ENCODE results near the gene PAQR9. TPM values are rescaled to one million over a fixed set of nuclear protein-coding genes. Genes with fewer than 3 reads are reported as not detected.
A peak's percentile ranks its signal among the peaks of the same experiment; 100 is the strongest.

Gene PAQR9
- total RNA-seq, 3 donors from 2014 or later = not detected

DNA sequence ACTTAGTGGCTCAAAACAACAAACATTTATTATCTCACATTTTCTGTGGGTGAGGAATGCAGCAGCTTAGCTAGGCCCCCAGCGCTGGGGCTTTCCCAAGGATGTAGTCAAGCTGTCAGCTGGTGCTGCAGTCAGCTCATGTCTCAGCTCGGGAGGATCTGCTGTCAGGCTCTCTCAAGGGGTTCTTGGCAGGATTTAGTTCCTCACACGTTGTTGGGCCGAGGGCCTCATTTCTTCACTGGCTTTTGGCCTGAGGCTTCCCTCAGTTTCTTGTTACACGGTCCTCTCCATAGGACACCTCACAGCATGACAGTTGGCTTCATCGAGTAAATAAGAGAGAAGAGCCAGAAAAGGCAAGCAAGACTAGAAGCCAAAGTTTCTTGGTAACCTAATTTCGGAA lies 24.2 kb upstream of the PAQR9 start:
- no peak for DNase-seq (ENCODE audit: low spot score in 2 of 2)
- intact Hi-C loops (cut with DNase I; ENCODE audit: low total_unique reads) = no loop called here
- no peak overlapping the region for H3K4me3 ChIP-seq
- H3K36me3 ChIP-seq = no peaks in the 10 kb centered on the region
- H3K27me3 ChIP-seq = no peaks in the 10 kb centered on the region
- no peaks in the 10 kb centered on the region for H3K9me3 ChIP-seq
- no peaks in the 10 kb centered on the region for H3K4me1 ChIP-seq
- TF ChIP-seq POLR2AphosphoS5 (IDR thresholded peaks at IDR 0.05) (no peak), POLR2A (IDR thresholded peaks at IDR 0.05) (no peak), CTCF (IDR thresholded peaks at IDR 0.05) (no peak)
- H3K27ac ChIP-seq = no peak overlapping the region

DNA sequence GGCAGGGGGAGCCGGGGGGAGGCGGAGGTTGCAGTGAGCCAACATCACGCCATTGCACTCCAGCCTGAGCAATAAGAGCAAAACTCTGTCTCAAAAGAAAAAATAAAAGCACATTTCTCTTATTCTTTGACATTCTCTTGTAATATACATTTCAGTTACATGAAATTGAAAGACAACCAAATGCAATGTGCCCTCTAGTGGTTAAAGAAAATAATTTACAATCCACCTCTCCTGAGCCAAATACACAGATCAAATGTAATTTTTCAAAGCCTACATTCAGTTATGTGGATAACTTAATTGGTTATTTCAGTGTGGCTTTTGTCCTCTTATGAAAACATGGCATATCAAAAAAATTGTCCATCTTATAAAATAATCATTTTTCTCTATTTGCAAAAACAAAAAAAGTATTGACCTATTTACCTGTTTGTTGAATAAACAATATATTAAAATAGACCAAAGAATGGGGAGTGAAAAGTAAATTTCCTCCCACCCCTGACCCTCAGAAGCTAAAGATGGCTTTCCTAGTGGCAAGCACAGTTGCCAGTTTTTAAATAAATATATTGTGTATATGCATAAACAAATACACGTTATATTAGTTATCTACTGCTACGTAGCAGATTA lies 23.7 kb upstream of the PAQR9 start:
- Histone ChIP-seq H3K27ac (no peak overlapping the region), H3K27me3 (no peaks in the 10 kb centered on the region), H3K4me3 (no peak overlapping the region), H3K9me3 (no peaks in the 10 kb centered on the region), H3K4me1 (no peaks in the 10 kb centered on the region), H3K36me3 (no peaks in the 10 kb centered on the region)
- no peak for DNase-seq (ENCODE audit: low spot score in 2 of 2)
- TF ChIP-seq POLR2AphosphoS5 (IDR thresholded peaks at IDR 0.05) (no peak), CTCF (IDR thresholded peaks at IDR 0.05) (peak; percentile 38 to 74 (median 55)), POLR2A (IDR thresholded peaks at IDR 0.05) (no peak)
- intact Hi-C loops (cut with DNase I; ENCODE audit: low total_unique reads) = no loop called here

DNA sequence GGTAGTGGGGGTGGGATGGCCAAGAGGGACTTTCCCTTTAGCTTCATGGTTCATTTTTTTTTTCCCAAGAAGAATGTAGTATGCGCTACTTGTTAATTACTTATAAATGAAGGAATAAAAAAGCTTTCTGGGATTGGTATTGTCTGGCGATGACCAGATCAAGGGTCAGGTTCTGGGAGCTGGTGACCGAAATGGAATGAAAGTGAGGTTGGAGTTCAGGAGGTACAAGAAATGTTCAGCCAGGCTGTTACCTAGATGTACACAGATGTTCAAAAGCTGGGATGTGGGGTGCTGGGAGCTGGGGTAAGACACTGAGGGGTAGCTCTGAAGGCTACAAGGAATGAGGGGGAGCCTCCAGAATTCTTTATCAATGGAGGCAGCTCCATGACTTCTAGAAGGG lies 20.8 kb upstream of the PAQR9 start:
- Histone ChIP-seq H3K4me3 (no peak overlapping the region), H3K36me3 (no peaks in the 10 kb centered on the region), H3K9me3 (no peaks in the 10 kb centered on the region), H3K27me3 (no peaks in the 10 kb centered on the region), H3K27ac (no peak overlapping the region), H3K4me1 (no peaks in the 10 kb centered on the region)
- intact Hi-C loops (cut with DNase I; ENCODE audit: low total_unique reads) = no loop called here
- DNase-seq (ENCODE audit: low spot score in 2 of 2) = no peak
- TF ChIP-seq POLR2AphosphoS5 (IDR thresholded peaks at IDR 0.05) = no peak

GRCh38 chr3:142983318-142983717 lies 19.8 kb upstream of the PAQR9 start:
- no peak for DNase-seq (ENCODE audit: low spot score in 2 of 2)
- no peak overlapping the region for H3K27ac ChIP-seq
- H3K9me3 ChIP-seq = no peaks in the 10 kb centered on the region
- H3K27me3 ChIP-seq = no peaks in the 10 kb centered on the region
- no peaks in the 10 kb centered on the region for H3K4me1 ChIP-seq
- intact Hi-C loops (cut with DNase I; ENCODE audit: low total_unique reads) = no loop called here
- no peak overlapping the region for H3K4me3 ChIP-seq
- no peak for TF ChIP-seq POLR2AphosphoS5 (IDR thresholded peaks at IDR 0.05)
- no peak for TF ChIP-seq POLR2A (IDR thresholded peaks at IDR 0.05)
- no peak for TF ChIP-seq CTCF (IDR thresholded peaks at IDR 0.05)
- H3K36me3 ChIP-seq = no peaks in the 10 kb centered on the region

DNA sequence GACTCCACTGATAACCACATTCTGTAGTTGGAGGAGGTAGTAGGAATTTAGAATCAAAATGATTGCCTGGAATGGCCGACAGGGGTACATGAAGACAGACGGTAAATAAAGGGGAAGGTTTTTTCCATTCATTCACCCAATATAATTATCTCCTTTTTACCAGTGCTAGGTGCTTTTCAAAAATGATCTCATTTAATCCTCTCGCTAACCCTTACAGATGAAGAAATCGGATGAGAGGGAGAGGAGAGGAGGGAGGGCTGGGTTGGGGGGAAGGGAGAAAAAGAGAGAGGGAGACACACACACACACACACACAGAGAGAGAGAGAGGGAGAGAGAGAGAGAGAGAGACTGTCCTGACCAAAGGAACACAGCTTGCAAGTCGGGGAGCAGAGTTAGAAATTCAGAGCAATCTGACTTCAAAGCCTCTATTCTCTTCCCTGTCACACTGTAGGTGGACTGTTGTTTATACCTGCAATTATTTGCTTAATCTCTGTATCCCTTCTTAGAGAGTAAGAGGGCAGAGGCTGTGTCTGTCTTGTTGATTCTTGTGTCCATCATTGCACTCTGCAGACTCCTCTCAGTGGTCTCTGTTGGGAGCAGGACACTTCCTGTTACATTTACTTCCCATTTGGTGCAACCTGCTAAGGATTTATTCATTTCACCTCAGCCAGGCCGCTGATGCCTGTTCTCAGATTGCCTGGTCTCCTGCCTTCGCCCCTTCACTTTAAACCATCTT lies 18.7 kb upstream of the PAQR9 start:
- no peak for TF ChIP-seq POLR2A (IDR thresholded peaks at IDR 0.05)
- no peak for TF ChIP-seq CTCF (IDR thresholded peaks at IDR 0.05)
- no peak for DNase-seq (ENCODE audit: low spot score in 2 of 2)
- no peaks in the 10 kb centered on the region for H3K27me3 ChIP-seq
- no peak overlapping the region for H3K4me3 ChIP-seq
- intact Hi-C loops (cut with DNase I; ENCODE audit: low total_unique reads) = no loop called here
- no peaks in the 10 kb centered on the region for H3K9me3 ChIP-seq
- no peaks in the 10 kb centered on the region for H3K36me3 ChIP-seq
- H3K4me1 ChIP-seq = no peaks in the 10 kb centered on the region
- no peak overlapping the region for H3K27ac ChIP-seq

Measured in breast epithelium (tissue), 4 donors.